Ovary (tissue), 9 donors: ENCODE measurements around the gene CACNA1S. TPM values are rescaled to one million over a fixed set of nuclear protein-coding genes. Genes with fewer than 3 reads are reported as not detected.

Source experiments
- DNase-seq, 5 donors: peaks; one replicate each; pipeline ENCODE4 v3.0.0-alpha.2; 2019 to 2020
- H3K27ac ChIP-seq, 2 donors: fragments of 200-600 bp; one replicate each; pipeline versions ENCODE4 v1.5.1 to v1.8.0; 2019 to 2022
- H3K27me3 ChIP-seq: fragments of 200-600 bp; one replicate; pipeline ENCODE4 v1.8.0; 2022
- H3K36me3 ChIP-seq: fragments of 200-600 bp; sonication (generic); one replicate; pipeline ENCODE4 v1.5.1; 2019
- H3K4me1 ChIP-seq: one replicate; pipeline ENCODE4 v1.8.1; 2013; ENCODE audit warnings: mild to moderate bottlenecking, moderate library complexity; ENCODE audit not compliant: insufficient read depth
- H3K4me3 ChIP-seq: fragments of 200-600 bp; sonication (generic); one replicate; pipeline ENCODE4 v1.5.1; 2017
- H3K9me3 ChIP-seq, 2 donors: fragments of 200-600 bp in 1 of 2; sonication (generic) in 1 of 2; one replicate each; pipeline versions ENCODE4 v1.5.1 to v1.8.1; 2013 to 2019; ENCODE audit warnings: mild to moderate bottlenecking in 1 of 2, moderate library complexity in 1 of 2
- CTCF ChIP-seq, 3 donors: fragments of 450-650 bp in 2 of 3; fragments of 200-600 bp in 1 of 3; IDR thresholded peaks; one replicate each; pipeline versions ENCODE4 v1.5.1 to v1.8.0; 2016 to 2022; ENCODE audit warnings: antibody characterized with exemption in 3 of 3, mild to moderate bottlenecking in 1 of 3
- EP300 ChIP-seq: sonication (generic); formaldehyde crosslinking; IDR thresholded peaks from one replicate; pipeline ENCODE4 v1.6.1; 2017; ENCODE audit warnings: antibody characterized with exemption
- POLR2A ChIP-seq: fragments of 450-650 bp; IDR thresholded peaks from one replicate; pipeline ENCODE4 v1.6.1; 2017; ENCODE audit warnings: antibody characterized with exemption, mild to moderate bottlenecking, moderate library complexity
- WGBS, 3 donors: extraction: QIAGEN DNeasy Blood & Tissue Kit in 1 of 3; methylation state at CpG; one replicate each; pipeline versions ENCODE4 v1.1.5 to v1.1.7; 2013 to 2017; 5-methylcytosine and 5-hydroxymethylcytosine counted together
- intact Hi-C, 4 donors: fragments of 100-400 bp; cut with DNase I; formaldehyde crosslinking; loops; one replicate each; pipeline versions ENCODE4 v1.11.0 to v1.15.1; 2022 to 2023
- polyA plus RNA-seq, 2 donors: library from polyadenylated mRNA; stranded (reverse); fragments of 200-250 nt in 1 of 2; fragments of 350-450 nt in 1 of 2; fragmentation: Illumina TruSeq in 1 of 2; extraction: RNeasy Lipid Tissue Mini Kit (QIAGEN cat#74804) in 1 of 2; gene quantifications; one replicate each; pipeline ENCODE4 v1.2.3, GENCODE V29; 2013 to 2014
- total RNA-seq, 7 donors: library from RNA; depleted of rRNA in 2 of 7; stranded (reverse); fragments of >200 nt in 2 of 7; fragmentation: NEBNext Ultra II Directional in 3 of 7; extraction: Animal tissue kit (Norgen Biotek cat#: 25700) in 3 of 7; gene quantifications; one replicate each; pipeline versions ENCODE4 v1.1.0 to v1.2.4, GENCODE V29; 2016 to 2023
- donor health status: DM: no; HTN: no; CAD: no; lungs with moderate emphysema.
- donor health status: DM: no; HTN: no; CAD: no.
- donor health status: Bipolar disorder and iron deficiency.
- donor health status: DM: yes; HTN: yes; CAD: no.
- donor health status: DM: no; HTN: no; CAD: no.
- donor health status: DM: yes; HTN: yes; CAD: no.

CACNA1S gene
- total and polyA plus RNA-seq, 9 donors: 0.01 to 0.05 (median 0.05) TPM; not detected in 6

GRCh38 chr1:201011616-201012015 is 100.6 kb downstream of the CACNA1S start:
- no peak overlapping the region for H3K4me3 ChIP-seq
- no peaks in the 10 kb centered on the region for H3K9me3 ChIP-seq
- 53 to 70% (median 54%) methylated on average over 3 of the region's 3 CpGs for WGBS, 3 donors
- H3K4me1 ChIP-seq: peaks cover 6% of the 10 kb centered on the region
- intact Hi-C loops: no loop called here
- H3K36me3 ChIP-seq: no peaks in the 10 kb centered on the region
- DNase-seq: no peak
- no peaks in the 10 kb centered on the region for H3K27me3 ChIP-seq
- TF ChIP-seq POLR2A (no peak), EP300 (no peak), CTCF (IDR thresholded peaks at IDR 0.05) (no peak)
- H3K27ac ChIP-seq: no peak overlapping the region

DNA sequence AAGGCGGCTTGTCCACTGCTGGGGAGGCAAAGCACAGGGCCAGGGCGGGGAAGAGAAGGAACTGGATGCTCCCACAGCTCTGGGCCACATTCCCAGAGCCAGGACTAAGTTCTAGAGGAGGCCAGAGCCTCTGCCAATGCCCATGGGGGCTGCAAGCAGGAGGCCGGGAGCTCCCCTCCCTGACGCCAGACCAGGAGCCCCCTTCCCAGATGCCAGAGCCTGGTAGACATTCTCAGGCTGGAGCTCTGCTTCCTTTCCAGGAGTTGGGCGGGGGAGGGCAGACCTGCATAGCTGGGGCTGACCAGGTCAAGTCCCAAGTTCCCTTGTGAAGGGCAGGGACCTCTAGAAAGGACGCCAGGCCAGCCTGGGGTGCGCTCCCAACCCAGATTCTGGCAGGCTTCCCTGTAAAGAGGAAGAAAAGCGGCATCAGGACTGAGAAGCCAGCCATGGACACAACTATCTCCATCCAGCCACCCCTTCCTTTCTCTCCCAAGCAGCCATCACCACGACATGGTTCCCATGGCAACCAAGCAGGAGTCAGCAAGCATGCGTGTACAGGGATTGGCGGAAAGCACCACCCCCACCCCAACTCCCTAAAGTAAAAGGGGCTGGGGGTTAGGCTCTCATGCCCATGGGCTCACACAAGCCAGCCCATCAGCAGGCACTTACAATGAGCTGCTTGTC is 102.1 kb downstream of the CACNA1S start:
- peaks cover 6% of the 10 kb centered on the region for H3K4me1 ChIP-seq
- DNase-seq: no peak
- no peaks in the 10 kb centered on the region for H3K27me3 ChIP-seq
- no peak overlapping the region for H3K27ac ChIP-seq
- H3K36me3 ChIP-seq: no peaks in the 10 kb centered on the region
- H3K4me3 ChIP-seq: no peak overlapping the region
- intact Hi-C loops: no loop called here
- TF ChIP-seq CTCF (IDR thresholded peaks at IDR 0.05): no peak
- TF ChIP-seq EP300: no peak
- no peak for TF ChIP-seq POLR2A
- no peaks in the 10 kb centered on the region for H3K9me3 ChIP-seq
- 80 to 88% (median 88%) methylated on average over 11 of the region's 11 CpGs for WGBS, 3 donors

DNA sequence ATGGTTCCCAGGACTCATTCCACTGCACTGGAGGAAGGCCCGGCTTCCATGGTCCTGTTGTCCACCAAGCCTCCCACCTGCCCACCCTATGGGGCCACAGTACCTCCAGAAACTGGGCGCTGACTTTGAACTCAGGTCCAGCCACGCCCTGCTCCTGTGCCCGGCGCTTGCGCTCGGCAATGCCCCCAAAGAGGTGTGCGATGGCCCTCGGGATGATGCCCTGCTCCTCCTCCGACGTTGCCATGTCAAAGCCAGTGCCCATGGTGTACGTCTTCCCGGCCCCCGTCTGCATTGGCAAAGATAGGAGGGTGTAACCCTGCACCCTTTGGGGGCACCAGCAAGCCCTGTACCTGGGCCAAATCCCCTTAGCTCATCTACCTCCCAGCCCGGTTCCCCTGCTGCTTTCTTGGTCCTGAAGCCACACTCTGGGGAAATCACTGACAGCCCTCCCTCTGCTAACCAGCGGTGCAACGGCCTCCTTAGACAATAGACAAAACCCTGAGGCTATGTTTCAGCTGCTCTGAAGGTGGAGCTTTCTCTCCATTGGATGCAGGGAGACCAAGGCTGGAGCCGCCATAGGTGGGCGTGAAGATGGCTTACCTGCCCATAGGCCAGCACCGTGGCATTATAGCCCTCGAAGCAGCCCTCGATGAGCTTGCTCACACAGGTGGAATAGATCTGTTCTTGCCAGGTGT is 103.4 kb downstream of the CACNA1S start:
- TF ChIP-seq CTCF (IDR thresholded peaks at IDR 0.05) (no peak), POLR2A (no peak), EP300 (no peak)
- H3K4me3 ChIP-seq: no peak overlapping the region
- intact Hi-C loops: no loop called here
- DNase-seq: no peak
- no peak overlapping the region for H3K27ac ChIP-seq
- no peaks in the 10 kb centered on the region for H3K4me1 ChIP-seq
- WGBS, 3 donors: 93 to 95% (median 95%) methylated on average over 22 of the region's 22 CpGs
- no peaks in the 10 kb centered on the region for H3K9me3 ChIP-seq
- H3K36me3 ChIP-seq: no peaks in the 10 kb centered on the region
- H3K27me3 ChIP-seq: no peaks in the 10 kb centered on the region

- no peak overlapping the region for H3K27ac ChIP-seq
- no peak for DNase-seq
- 95 to 98% (median 95%) methylated on average over 5 of the region's 5 CpGs for WGBS, 3 donors
- no peaks in the 10 kb centered on the region for H3K9me3 ChIP-seq
- TF ChIP-seq POLR2A: no peak
- no peak for TF ChIP-seq CTCF (IDR thresholded peaks at IDR 0.05)
- TF ChIP-seq EP300: no peak
- no peak overlapping the region for H3K4me3 ChIP-seq
- no peaks in the 10 kb centered on the region for H3K27me3 ChIP-seq
- intact Hi-C loops: no loop called here
- no peaks in the 10 kb centered on the region for H3K36me3 ChIP-seq
- no peaks in the 10 kb centered on the region for H3K4me1 ChIP-seq
Measured at GRCh38 chr1:201007481-201007880, 104.7 kb downstream of the CACNA1S start.
